NCI-H146 treated with DMSO at 0.1 percent for 48 hours (cell line): Measurements from ENCODE around the gene SH3RF2.
"Not testable (repeated sequence)": the region's sequence is repeated elsewhere in the genome, so short reads cannot be mapped to it uniquely, and the experiment has no call there.

Experiments used
- DNase-seq: peaks from one replicate; lab custom pipeline; 2025; ENCODE audit not compliant: unreplicated experiment; lab: John Stamatoyannopoulos, UW

SH3RF2 gene

GRCh38 chr5:145936401-145937131 lies at the start of gene SH3RF2:
SH3RF2 (plus strand) TSS chr5:145936578; CDS start chr5:145937929, 1,351 bp downstream.
- DNase-seq: no peak

DNA sequence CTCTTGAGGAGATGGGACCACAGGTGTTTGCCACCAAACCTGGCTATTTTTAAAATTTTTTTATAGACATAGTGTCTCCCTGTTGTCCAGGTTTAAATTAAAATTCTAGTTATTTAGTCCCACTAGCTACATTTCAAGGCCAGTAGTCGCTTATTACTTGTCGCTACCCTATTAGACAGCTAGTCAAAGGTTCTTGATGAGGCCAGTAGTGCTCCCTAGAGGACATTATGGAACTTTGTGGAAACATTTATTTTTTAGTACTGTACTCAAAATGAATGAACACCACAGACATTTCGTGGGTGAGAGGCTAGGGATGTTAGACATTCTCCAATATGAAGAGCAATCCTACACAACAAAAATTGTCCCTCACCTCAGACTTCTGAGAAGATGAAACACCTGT lies 49.2 kb upstream of the SH3RF2 start:
- no peak for DNase-seq

DNA sequence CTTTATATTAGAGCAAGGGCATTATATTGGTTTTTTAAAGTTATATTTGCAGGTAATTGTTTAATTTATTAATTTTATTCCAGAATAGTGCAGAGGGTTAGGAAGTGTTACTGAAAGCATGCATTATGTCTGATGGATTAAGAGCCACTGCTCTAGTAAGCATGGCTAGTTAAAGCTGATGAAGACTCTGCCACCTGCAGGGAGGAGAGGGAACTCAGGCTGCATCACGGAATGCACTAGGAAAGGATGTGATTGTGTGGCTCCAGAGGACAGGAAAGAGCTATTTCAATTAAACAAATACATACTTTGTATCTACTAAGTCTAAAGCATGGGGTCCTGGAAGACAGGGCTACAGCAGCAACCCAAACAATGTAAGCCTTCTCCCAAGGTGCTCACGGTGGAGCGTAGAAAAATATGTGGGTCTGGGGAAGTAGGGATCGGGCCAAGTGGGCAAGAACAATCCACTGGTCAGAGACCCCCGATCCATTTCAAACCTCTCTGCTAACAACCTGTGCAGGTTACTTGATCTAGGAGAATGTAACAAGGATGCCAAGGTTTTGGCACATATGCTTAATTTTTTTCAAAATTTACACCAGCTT lies 48.3 kb upstream of the SH3RF2 start:
- no peak for DNase-seq

- no peak for DNase-seq
Measured at GRCh38 chr5:145889611-145890010, 46.8 kb upstream of the SH3RF2 start.

DNA sequence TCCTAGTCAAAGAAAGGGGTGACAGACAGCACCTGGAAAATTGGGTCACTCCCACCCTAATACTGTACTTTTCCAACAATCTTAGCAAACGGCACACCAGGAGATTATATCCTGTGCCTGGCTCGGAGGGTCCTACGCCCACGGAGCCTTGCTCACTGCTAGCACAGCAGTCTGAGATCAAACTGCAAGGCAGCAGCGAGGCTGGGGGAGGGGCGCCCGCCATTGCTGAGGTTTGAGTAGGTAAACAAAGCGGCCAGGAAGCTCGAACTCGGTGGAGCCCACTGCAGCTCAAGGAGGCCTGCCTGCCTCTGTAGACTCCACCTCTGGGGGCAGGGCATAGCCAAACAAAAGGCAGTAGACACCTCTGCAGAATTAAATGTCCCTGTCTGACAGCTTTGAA lies 45.0 kb upstream of the SH3RF2 start:
- not testable (repeated sequence) for DNase-seq

DNA sequence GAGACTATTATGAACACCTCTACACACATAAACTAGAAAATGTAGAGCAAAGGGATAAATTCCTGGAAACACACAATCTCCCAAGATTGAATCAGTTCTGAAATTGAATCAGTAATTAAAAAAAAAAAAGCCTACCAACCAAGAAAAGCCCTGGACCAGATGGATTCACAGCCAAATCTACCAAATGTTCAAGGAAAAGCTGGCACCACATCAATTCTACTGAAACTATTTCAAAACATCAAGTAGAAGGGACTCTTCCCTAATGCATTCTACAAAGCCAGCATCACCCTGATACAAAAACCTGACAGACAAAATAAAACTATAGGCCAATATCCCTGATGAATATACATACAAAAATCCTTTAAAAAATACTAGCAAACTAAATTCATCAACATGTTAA lies 38.2 kb upstream of the SH3RF2 start:
- DNase-seq: no peak

DNA sequence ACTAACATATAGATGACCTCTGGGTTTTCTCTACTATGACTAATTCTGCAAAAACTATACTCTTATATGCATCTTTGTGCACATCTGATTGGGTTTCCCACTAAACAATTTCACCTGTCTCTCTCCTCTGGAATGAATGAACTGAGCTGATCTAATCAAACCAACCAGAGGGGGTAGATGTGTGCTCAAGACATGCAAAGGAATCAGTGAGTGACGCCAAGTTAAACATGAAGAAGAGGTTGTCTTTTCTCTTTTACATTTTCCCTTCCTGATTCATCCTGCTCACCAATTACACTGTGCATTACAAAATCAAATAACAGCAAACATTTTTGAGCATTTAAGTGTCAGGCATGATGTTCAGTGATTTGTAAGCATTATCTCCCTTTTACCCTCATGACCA lies 34.0 kb upstream of the SH3RF2 start:
- DNase-seq: no peak

GRCh38 chr5:145903113-145903512 lies 33.3 kb upstream of the SH3RF2 start:
- no peak for DNase-seq

GRCh38 chr5:145903867-145904266 lies 32.5 kb upstream of the SH3RF2 start:
- DNase-seq: no peak

DNA sequence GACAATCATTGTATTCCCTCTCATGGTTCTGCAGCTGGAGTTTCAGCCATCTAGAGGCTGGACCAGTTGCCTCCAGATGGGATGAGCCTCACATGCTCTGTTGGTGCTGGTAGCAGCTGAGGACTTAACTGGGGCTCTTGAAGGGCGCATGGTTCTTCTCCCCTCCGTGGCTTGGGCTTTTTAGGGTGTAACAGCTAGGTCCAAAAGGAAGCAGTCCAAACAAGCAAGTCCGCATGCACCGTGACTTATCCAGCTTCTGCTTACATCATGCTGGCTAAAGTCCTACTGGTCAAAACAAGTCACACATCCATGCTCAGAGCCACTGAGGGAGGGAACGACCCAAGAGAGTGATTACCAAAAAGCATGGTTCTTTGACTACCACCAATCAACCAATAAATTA lies 31.6 kb upstream of the SH3RF2 start:
- no peak for DNase-seq

GRCh38 chr5:145906401-145906800 lies 30.0 kb upstream of the SH3RF2 start:
- no peak for DNase-seq

GRCh38 chr5:145908206-145908960 lies 28.0 kb upstream of the SH3RF2 start:
- no peak for DNase-seq

DNA sequence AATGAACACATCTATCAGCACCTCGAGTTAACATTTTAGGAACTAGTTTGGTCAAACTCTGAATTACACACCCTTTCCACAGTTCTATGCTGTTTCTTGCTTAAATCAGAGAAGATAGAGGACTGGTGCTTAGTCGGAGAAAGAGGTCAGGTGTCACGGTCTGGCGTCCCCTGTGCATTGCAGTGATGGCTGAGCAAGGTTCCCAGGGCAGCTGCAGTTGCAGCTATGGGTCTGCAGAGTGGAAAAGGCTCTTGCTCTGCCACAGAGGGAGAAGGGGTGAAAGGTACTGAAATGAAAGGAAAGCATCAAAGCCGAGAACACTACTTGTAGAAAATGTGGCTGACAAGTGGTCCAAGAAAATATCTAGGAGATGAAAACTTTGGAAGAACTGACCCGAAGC lies 25.2 kb upstream of the SH3RF2 start:
- no peak for DNase-seq

DNA sequence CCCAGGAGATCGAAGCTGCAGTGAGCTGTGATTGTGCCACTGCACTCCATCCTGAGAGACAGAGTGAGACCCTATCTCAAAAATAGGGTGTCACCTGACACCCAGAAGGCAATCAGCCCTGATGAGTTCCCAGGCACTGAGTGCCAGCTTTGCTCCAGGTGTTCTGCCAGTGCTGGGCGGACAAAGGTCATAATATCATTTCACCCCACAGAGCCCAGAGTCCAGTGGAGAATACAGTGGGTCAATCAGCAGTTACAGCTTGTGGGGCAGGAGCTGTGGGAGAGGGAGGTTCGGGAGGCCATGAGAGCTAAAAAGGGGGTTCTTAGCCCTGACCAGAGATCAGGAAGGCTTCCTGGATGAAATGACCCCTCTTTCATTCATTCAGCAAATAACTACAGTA lies 24.4 kb upstream of the SH3RF2 start:
- DNase-seq: no peak

GRCh38 chr5:145912594-145912993 lies 23.8 kb upstream of the SH3RF2 start:
- no peak for DNase-seq

DNA sequence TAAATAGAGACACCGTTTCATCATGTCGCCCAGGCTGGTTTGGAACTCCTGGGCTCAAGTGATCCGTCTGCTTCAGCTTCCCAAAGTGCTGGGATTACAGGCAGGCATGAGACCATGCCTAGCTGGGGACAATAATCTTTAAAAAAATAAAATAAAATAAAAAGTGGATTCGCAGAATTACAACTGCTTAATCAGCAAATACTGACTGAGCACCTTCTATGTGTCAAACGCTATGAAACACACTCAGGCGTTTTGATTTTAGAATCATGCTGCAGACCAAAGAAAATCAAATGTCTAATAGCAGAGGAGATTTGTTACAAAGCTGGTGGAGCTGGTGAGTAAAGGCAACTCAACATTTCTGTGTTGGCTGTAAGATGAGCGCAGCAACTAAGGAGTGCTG lies 22.7 kb upstream of the SH3RF2 start:
- no peak for DNase-seq

DNA sequence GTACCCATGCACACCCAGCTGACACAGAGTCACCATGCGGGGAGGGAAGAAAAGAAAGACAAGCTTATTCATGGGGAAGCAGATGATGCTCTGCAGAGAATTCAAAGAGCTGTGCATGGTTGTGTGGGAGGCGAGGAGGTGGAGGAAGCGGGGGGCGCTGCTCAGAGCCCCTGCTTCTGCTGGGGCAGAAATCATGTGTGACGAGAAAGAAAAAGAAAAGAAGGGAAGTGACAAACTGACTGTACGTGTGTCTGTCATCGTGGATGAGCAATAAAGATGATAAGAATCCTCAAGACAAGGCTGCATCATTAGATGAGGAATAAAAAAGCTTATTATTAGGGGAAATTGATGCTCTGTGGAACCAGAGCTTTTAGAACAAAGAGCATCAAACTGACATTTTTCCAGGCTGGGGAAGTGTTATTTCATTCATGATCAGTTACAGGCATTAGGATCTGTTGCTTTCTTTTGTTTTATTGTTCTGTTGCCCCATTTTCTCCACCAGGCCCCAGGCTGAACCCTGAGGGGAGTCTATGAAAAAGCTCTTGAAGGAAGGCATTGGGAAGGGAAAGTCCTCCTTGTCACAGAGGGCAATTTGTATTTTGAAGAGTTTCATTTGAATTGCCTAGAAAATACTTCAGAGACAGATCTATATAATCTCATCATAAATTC lies 20.3 kb upstream of the SH3RF2 start:
- DNase-seq: no peak

DNA sequence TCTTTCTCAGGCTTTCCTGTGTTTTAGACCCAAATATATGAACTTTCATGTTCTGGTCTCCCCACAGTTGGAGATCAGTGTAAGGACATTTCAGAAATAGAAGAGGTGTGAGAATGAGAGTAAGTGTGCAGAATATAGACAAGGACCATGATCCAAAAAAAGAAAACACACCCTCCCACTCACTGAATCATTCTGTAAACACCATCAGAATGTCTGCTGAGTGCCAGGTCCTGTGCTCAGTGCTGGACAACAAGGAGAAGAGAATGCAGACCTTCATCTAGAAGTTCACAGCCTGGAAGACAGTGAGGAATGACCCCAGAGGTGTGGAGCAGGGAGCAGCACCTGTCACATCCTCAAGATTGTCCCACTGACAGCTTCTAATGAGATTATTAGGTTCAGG lies 19.1 kb upstream of the SH3RF2 start:
- no peak for DNase-seq

- no peak for DNase-seq
Measured at GRCh38 chr5:145918397-145918796, 18.0 kb upstream of the SH3RF2 start.

DNA sequence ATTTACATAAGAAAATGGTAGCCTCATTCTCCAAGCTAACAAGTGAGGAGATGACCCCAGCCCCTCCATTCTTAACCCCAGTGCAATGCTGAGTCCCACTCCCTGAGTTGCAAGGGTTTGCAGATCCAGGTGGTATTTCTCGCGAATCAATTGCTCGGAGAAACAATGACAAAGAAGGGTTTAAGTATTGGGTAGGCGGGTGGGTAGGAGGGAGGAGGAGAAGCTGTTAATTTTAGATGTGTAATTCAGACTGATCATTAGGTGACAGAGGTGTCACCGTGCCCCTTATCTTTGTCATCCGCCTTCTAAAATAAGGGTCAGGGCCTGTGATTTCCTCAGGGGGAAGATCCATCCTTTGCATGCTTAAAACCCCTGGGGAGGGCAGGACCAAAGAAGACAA lies 17.0 kb upstream of the SH3RF2 start:
- no peak for DNase-seq

DNA sequence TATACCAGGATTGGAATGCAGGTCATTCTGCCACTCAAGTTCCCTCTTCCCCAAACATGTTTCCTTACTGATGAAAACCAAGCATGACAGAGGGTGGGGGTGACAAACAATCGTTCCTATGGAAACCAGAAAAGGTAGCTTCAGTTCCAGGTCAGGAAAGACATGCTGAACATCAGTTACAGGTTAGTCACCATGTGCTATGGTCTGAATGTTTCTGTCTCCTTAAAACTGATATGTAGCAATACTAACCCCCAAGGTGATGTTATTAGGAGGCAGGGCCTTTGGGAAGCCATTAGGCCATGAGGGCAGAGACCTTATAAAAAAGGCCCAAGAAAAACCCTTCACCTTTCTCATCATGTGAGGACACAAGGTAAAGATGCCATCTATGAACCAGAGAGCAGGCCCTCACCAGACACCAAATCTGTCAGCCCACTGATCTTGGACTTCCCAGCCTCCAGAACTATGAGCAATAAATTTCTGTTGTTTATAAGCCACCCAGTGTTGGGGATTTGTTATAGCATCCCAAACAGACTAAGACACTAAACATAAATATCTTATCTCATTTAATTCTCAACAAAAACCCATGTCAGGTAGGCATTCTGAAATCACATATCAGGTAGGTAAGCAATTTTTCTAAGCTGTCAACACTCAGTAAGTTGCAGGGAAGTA lies 15.7 kb upstream of the SH3RF2 start:
- no peak for DNase-seq
